Kidney (tissue), 14 donors: Measurements from ENCODE around the gene LMAN2. TPM values are rescaled to one million over a fixed set of nuclear protein-coding genes. Genes with fewer than 3 reads are reported as not detected.

Experiments used
- DNase-seq, 5 donors: peaks; one replicate each; pipeline ENCODE4 v3.0.0-alpha.2; 2013 to 2020
- FAIRE-seq: peaks from 2 replicates; lab custom pipeline; 2012; peaks lifted over from hg19 to GRCh38; lab: Jason Lieb, UNC
- H3K27ac ChIP-seq, 2 donors: one replicate each; pipeline ENCODE4 v1.7.0; 2013; ENCODE audit warnings: low read depth in 2 of 2, low read length in 2 of 2, inconsistent platforms in 1 of 2
- H3K27me3 ChIP-seq: one replicate; pipeline ENCODE4 v1.7.1; 2013; ENCODE audit warnings: low read length, inconsistent platforms; ENCODE audit not compliant: control insufficient read depth, insufficient read depth
- H3K36me3 ChIP-seq, 3 donors: one replicate each; pipeline versions ENCODE4 v1.7.0 to v1.7.1; 2013; ENCODE audit warnings: low read length in 3 of 3, control low read depth in 1 of 3, inconsistent platforms in 1 of 3; ENCODE audit not compliant: insufficient read depth in 3 of 3, control insufficient read depth in 2 of 3
- H3K4me1 ChIP-seq, 3 donors: one replicate each; pipeline versions ENCODE4 v1.7.0 to v1.7.1; 2013; ENCODE audit warnings: low read length in 3 of 3, inconsistent platforms in 1 of 3, low read depth in 1 of 3; ENCODE audit not compliant: control insufficient read depth in 2 of 3, insufficient read depth in 2 of 3
- H3K4me3 ChIP-seq, 3 donors: one replicate each; pipeline versions ENCODE4 v1.7.0 to v1.8.1; 2013; ENCODE audit warnings: low read length in 3 of 3, control low read depth in 1 of 3, inconsistent platforms in 1 of 3
- H3K9ac ChIP-seq, 3 donors: one replicate each; pipeline versions ENCODE4 v1.7.0 to v1.7.1; 2013; ENCODE audit warnings: low read length in 3 of 3, control low read depth in 1 of 3, inconsistent platforms in 1 of 3
- H3K9me3 ChIP-seq, 3 donors: one replicate each; pipeline versions ENCODE4 v1.7.0 to v1.7.1; 2013; ENCODE audit warnings: low read length in 3 of 3, control low read depth in 1 of 3, inconsistent platforms in 1 of 3; ENCODE audit not compliant: control insufficient read depth in 2 of 3, insufficient read depth in 1 of 3
- CTCF ChIP-seq: IDR thresholded peaks from 3 replicates; pipeline ENCODE4 v1.5.1; 2012; ENCODE audit warnings: mild to moderate bottlenecking, moderate library complexity, borderline replicate concordance; ENCODE audit not compliant: insufficient read depth; ENCODE audit errors: extremely low read depth
- intact Hi-C: fragments of 100-400 bp; cut with DNase I; formaldehyde crosslinking; loops from one replicate; pipeline ENCODE4 v1.11.1; 2022
- polyA plus RNA-seq: library from polyadenylated mRNA; stranded (reverse); fragments of 350-450 nt; fragmentation: Illumina TruSeq; extraction: RNeasy Lipid Tissue Mini Kit (QIAGEN cat#74804); gene quantifications from one replicate; pipeline ENCODE4 v1.2.3, GENCODE V29; 2014; ENCODE audit warnings: low read depth, low replicate concordance; ENCODE audit not compliant: insufficient read depth
- total RNA-seq: library from RNA; stranded (reverse); fragmentation: NEBNext Ultra II Directional; extraction: Animal tissue kit (Norgen Biotek cat#: 25700); gene quantifications from one replicate; pipeline ENCODE4 v1.2.1, GENCODE V29; 2021
- donor health status: control.
- donor health status: control.
- donor health status: control.
- donor health status: control.
- donor health status: control.
- donor health status: DM: yes; HTN: yes; CAD: no.
- donor health status: Normal renal cell carcinoma (clear cell type).

Gene LMAN2
- total and polyA plus RNA-seq, 2 donors from 2014 or later: 137 to 190 TPM

- TF ChIP-seq CTCF: no peak
- no peak for FAIRE-seq
- H3K4me1 ChIP-seq: peaks cover 0 to 11% (median 0%) of the 10 kb centered on the region in 3 donors
- H3K4me3 ChIP-seq: no peak overlapping the region
- H3K27me3 ChIP-seq: no peaks in the 10 kb centered on the region
- no peaks in the 10 kb centered on the region for H3K9me3 ChIP-seq
- intact Hi-C loops: no loop called here
- H3K9ac ChIP-seq: no peak overlapping the region
- H3K27ac ChIP-seq: no peak overlapping the region
- DNase-seq: peak in 1 of 5 donors; percentile 35
- no peaks in the 10 kb centered on the region for H3K36me3 ChIP-seq
Observed at GRCh38 chr5:177313561-177314259, 37.8 kb downstream of the LMAN2 start.

- Histone ChIP-seq H3K9me3 (no peaks in the 10 kb centered on the region), H3K36me3 (no peaks in the 10 kb centered on the region), H3K9ac (no peak overlapping the region), H3K27me3 (no peaks in the 10 kb centered on the region), H3K4me3 (peak overlapping the region in 1 of 3 donors; percentile 17), H3K27ac (no peak overlapping the region), H3K4me1 (peaks cover 0 to 11% (median 0%) of the 10 kb centered on the region in 3 donors)
- TF ChIP-seq CTCF: no peak
- DNase-seq: peak in 4 of 5 donors; percentile 38 to 77 (median 51)
- intact Hi-C loops: no loop called here
- FAIRE-seq: no peak
Observed at GRCh38 chr5:177312649-177313181, 38.8 kb downstream of the LMAN2 start.

- Histone ChIP-seq H3K4me1 (peaks cover 0 to 11% (median 0%) of the 10 kb centered on the region in 3 donors), H3K9ac (no peak within 1 kb of the TSS), H3K36me3 (peaks cover 0 to 3% (median 0%) of the 10 kb centered on the region in 3 donors), H3K27ac (peak within 1 kb of the TSS in 1 of 2 donors; percentile 32), H3K4me3 (peak within 1 kb of the TSS; percentile 44 to 61 (median 50)), H3K9me3 (no peaks in the 10 kb centered on the region), H3K27me3 (no peaks in the 10 kb centered on the region)
- DNase-seq: peak; percentile 97 to 99 (median 99)
- TF ChIP-seq CTCF: no peak
- FAIRE-seq: no peak
- intact Hi-C loops: no loop called here
Observed at GRCh38 chr5:177311723-177312648, 39.5 kb downstream of the LMAN2 start, which contains the start of gene MXD3. Gene MXD3 (minus strand): TSS chr5:177311898. CDS start chr5:177311830, 68 bp downstream.
